ENCODE measurements around the gene ANXA8L1.
A peak's percentile ranks its signal among the peaks of the same experiment; 100 is the strongest.
"Not testable (repeated sequence)": the region's sequence is repeated elsewhere in the genome, so short reads cannot be mapped to it uniquely, and the experiment has no call there.

The ANXA8L1 gene, protein sequence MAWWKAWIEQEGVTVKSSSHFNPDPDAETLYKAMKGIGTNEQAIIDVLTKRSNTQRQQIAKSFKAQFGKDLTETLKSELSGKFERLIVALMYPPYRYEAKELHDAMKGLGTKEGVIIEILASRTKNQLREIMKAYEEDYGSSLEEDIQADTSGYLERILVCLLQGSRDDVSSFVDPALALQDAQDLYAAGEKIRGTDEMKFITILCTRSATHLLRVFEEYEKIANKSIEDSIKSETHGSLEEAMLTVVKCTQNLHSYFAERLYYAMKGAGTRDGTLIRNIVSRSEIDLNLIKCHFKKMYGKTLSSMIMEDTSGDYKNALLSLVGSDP

GRCh38 chr10:46375406-46375805 is at the start of gene ANXA8L1:
TSS of gene ANXA8L1 (plus strand) at chr10:46375776. CDS start at chr10:46375852, 76 bp downstream.
- not testable (repeated sequence) for DNase-seq (ENCODE audit: low read depth, low spot score)

DNA sequence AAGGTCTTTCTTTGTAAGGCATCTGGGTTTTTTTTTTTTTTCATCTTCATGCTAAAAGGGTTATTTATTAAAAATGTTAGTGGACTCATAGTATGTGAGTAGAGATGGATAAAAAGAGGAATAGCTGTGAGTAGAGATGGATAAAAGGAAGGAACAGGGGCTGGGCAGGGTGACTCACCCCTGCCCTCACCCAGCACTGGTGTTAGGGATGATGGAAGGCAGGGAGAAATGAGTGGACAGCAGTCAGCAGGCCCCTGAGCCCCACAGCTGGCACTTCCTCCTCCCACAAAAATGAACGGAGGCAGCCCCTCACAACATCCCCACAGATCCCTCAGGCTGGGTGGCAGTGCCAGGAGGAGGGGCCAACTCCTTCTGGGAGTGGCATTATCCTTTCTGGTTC is 49.5 kb upstream of the ANXA8L1 start:
- DNase-seq (ENCODE audit: low read depth, low spot score): no peak

DNA sequence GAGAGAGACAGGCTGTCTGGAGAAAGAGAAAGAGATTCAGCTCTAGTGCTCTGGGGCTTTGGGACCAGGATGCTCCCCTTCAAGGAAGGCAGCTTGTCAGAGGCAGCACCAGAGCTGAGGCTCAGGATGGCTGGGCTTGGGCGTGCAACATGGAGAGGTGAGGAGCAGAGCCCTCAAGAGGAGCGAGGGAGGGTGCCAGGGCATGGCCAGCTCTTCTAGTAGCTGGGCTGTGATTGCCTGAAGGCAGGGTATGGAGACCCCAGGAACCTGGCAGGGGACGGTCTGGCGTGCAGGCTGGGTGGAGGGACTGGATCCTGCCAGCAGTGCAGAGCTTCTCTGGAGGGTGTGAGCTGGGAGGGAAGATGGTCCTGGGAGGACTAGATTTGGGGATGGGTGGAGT is 48.6 kb upstream of the ANXA8L1 start:
- DNase-seq (ENCODE audit: low read depth, low spot score): no peak

- DNase-seq (ENCODE audit: low read depth, low spot score): no peak
These were observed 47.9 kb upstream of the ANXA8L1 start for GRCh38 chr10:46327685-46328084.

- DNase-seq (ENCODE audit: low read depth, low spot score): no peak
These were observed 46.5 kb upstream of the ANXA8L1 start for GRCh38 chr10:46328853-46329689.

DNA sequence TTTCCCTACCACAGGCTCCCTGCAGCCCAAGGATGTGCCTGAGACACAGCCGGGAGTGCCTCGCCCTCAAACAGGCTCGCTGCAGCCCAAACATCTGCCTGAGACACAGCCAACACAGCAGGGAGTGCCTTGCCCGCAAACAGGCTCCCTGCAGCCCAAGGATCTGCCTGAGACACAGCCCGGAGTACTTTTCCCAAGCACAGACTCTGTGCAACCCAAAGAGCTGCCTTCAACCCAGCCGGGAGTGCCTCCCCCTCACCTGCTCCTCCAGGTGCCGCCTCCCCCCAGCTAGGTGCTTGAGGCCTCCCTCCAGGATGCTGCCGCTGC is 45.9 kb upstream of the ANXA8L1 start:
- peak; percentile 28 for DNase-seq (ENCODE audit: low read depth, low spot score)

GRCh38 chr10:46330894-46331293 is 44.7 kb upstream of the ANXA8L1 start:
- no peak for DNase-seq (ENCODE audit: low read depth, low spot score)

- DNase-seq (ENCODE audit: low read depth, low spot score): not testable (repeated sequence)
These were observed 10.1 kb upstream of the ANXA8L1 start for GRCh38 chr10:46365484-46365883.

DNA sequence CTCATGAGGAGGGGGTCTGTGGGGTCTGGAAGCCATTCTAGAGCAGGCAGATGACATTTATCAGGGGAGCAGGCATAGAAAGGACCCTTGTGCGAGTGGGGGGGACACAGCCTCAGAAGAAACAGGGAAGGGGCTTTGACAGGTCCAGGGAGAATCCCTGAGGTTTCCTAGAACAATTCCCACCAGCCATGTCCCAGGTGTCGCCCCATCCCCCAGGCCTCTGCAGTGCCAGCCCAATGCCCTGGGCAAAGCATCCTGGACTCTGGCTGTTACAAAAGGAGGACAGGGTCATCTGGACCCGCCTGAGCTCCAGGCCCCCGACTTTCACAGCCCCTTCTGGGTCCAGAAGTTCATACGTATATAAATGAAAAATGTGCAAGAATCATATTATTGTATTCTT is 8.4 kb upstream of the ANXA8L1 start:
- DNase-seq (ENCODE audit: low read depth, low spot score): not testable (repeated sequence)

DNA sequence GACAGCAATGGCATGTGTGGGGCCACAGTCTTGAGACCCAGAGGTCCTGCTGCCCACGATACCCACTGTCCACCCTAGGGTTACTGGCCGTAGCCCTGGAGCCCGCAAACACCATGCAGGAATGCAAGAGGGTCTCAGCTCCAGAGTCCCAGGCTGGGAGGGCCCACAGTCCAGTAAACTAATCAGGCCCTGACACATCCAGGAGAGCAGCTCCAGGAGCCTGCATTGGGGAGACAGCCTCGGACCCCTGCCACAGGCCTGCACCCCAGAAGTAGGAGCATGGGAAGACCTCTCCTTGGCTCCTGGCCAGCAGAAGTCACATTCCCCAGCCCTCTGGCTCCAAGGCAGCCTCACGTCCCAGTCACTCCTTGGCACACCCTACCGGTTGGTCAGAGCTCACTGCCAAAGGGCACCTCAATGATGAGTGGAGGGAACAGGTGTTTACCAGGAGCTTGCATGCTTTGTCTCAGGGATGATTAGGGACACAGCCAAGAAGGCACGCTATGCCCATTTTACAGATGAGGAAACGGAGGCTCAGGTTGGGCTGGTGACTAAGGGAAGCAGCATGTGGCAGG is 7.8 kb upstream of the ANXA8L1 start:
- DNase-seq (ENCODE audit: low read depth, low spot score): not testable (repeated sequence)

DNA sequence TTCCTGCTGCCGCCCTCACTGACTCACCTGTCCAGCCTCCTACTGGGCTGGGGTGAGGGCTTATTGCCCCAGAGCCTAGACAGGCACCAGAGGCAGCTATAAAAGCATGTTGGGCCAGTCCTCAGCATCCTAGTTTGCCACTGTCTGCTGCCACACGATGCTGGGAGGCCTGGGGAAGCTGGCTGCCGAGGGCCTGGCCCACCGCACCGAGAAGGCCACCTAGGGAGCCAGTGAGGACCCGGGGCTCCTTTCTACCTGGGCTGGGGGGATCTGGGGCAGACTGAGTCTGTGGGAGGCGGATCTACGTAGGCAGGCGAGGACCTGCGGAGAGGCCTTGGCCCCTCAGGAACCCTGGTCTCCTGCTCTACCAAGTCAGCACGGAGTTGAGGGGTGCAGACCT is 6.6 kb upstream of the ANXA8L1 start:
- not testable (repeated sequence) for DNase-seq (ENCODE audit: low read depth, low spot score)

DNA sequence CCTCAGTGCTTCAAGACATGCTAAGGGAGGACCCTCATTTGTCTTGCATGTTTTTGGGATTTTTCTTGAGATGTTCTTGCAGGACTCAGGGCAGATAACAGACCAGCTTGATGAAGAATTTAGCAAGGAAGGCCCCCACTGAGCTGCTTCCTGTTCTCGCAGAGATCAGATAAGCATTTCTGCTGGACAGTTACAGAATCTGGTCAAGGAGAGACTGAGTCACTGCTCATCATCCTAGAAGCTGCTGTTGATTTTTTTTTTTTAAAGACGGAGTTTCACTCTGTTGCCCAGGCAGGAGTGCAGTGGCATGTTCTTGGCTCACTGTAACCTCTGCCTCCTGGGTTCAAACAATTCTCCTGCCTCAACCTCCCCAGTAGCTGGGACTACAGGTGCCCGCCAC is 1.2 kb upstream of the ANXA8L1 start:
- DNase-seq (ENCODE audit: low read depth, low spot score): not testable (repeated sequence)

- DNase-seq (ENCODE audit: low read depth, low spot score): not testable (repeated sequence)
These were observed 1.4 kb downstream of the ANXA8L1 start for GRCh38 chr10:46377022-46377421.

GRCh38 chr10:46377651-46378050 is 2.1 kb downstream of the ANXA8L1 start:
- DNase-seq (ENCODE audit: low read depth, low spot score): not testable (repeated sequence)

- not testable (repeated sequence) for DNase-seq (ENCODE audit: low read depth, low spot score)
These were observed 2.5 kb downstream of the ANXA8L1 start for GRCh38 chr10:46378108-46378507.

DNA sequence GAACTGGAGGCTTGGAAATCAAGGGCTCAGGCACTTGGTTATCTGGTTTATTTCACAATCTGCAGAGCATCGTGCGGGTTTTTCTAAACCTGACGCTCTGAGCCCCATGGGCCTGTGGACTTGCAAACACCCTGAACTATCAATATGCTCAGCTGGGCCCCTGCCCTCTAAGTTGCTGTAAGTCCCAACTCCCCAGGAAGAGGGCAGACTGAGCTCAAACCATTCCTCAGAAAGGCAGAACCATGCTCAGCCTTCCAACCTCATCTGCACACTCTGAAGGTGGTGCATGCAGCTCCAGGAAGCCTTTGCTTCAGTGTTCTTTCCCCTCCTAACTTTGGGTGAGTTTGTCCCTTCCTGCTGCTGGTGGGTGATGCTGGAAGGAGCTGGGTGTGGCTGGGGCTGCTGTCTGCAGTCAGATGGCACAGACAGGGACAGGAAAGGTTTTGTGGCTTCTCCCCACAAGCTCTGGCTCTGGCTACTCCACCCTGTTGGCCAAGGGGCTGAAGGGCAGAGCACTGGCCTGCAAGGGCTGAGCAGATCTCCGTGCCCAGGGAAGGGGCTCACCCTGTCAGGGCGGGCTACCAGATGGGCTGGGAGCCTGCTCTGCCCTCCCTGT is 3.8 kb downstream of the ANXA8L1 start:
- not testable (repeated sequence) for DNase-seq (ENCODE audit: low read depth, low spot score)

- DNase-seq (ENCODE audit: low read depth, low spot score): not testable (repeated sequence)
These were observed 10.3 kb downstream of the ANXA8L1 start for GRCh38 chr10:46385858-46386257.

- DNase-seq (ENCODE audit: low read depth, low spot score): not testable (repeated sequence)
These were observed 11.1 kb downstream of the ANXA8L1 start for GRCh38 chr10:46386694-46387093.

DNA sequence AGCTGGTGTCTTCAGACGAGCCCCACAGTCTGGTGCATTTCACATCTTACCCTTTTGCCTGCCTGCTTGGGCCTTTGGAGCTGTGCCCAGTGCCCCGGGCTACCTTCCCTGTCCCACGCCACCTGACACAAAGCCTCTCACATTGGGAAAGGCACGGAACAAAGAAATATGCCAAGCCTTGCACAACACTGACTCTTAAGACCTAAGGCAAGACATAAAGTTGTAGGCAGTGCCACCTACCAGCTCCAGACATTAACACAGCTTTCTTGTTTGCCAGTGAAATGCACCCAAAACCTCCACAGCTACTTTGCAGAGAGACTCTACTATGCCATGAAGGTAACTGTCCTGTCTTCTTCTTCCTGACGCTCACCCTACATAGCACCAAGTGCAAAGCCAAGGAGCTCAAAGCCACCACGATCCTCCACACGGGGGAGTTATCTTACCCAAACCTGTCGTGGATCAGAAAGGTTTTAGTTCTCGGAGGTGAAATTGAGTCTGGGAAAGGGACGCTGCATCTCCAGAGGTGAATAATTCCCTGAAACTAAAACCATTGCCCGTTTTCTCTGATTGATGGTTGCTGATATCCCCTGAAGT is 11.8 kb downstream of the ANXA8L1 start:
- DNase-seq (ENCODE audit: low read depth, low spot score): not testable (repeated sequence)

GRCh38 chr10:46391422-46391821 is 15.8 kb downstream of the ANXA8L1 start:
- DNase-seq (ENCODE audit: low read depth, low spot score): not testable (repeated sequence)

- DNase-seq (ENCODE audit: low read depth, low spot score): peak; percentile 88
These were observed 21.1 kb downstream of the ANXA8L1 start for GRCh38 chr10:46396441-46397279.
